Keratinocyte (primary cell): ENCODE measurements around the gene HSD11B2.

Source experiments
- CTCF ChIP-seq, 3 experiments: IDR thresholded peaks in 1 of 3; conservative IDR thresholded peaks in 1 of 3; optimal IDR thresholded peaks in 1 of 3; 2 replicates in 2 of 3; 3 replicates in 1 of 3; pipeline versions ENCODE3 to v1.5.1; 2011; ENCODE audit warnings: low read length in 3 of 3, mild to moderate bottlenecking in 3 of 3, moderate library complexity in 2 of 3, control low read depth in 1 of 3, inconsistent platforms in 1 of 3; ENCODE audit not compliant: insufficient read depth in 2 of 3; ENCODE audit errors: extremely low read depth in 1 of 3
- EZH2 ChIP-seq: IDR thresholded peaks from one replicate; pipeline ENCODE4 v1.6.1; 2012; ENCODE audit warnings: inconsistent platforms, mild to moderate bottlenecking, low read length, moderate library complexity

GRCh38 chr16:67393788-67394154 lies 37.1 kb upstream of the HSD11B2 start:
- TF ChIP-seq CTCF (optimal IDR thresholded peaks at IDR 0.05 in 1 of 3, IDR thresholded peaks at IDR 0.05 in 1 of 3, conservative IDR thresholded peaks at IDR 0.05 in 1 of 3; ENCODE audit: extremely low read depth in 1 of 3, insufficient read depth in 2 of 3, low read length in 3 of 3) = no peak
- no peak for TF ChIP-seq EZH2
